ENCODE data around the gene ASCL1.

The ASCL1 gene

GRCh38 chr12:102980350-102980749 lies 22.9 kb downstream of the ASCL1 start:
- no peak for FAIRE-seq

DNA sequence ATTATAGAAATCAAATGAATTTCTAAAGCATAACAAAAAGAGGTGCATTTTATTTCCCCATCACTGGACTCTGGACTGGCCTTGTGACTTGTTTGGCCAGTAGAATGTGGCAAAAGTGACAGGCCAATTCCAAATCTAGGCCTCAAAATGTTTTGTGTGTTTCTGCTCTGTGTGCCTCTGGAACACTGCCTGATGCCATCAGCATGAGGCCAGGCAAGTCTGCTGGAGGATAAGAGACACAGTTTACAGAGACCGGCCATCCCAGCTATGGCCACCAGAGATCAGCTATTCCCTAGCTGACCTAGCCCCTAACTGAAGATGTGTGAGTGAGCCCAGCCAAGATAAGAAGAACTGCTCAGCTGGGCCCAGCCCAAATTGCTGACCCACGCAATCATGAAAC lies 32.9 kb downstream of the ASCL1 start:
- FAIRE-seq = no peak

- no peak for FAIRE-seq
These were observed 34.8 kb downstream of the ASCL1 start for GRCh38 chr12:102992297-102992696.

DNA sequence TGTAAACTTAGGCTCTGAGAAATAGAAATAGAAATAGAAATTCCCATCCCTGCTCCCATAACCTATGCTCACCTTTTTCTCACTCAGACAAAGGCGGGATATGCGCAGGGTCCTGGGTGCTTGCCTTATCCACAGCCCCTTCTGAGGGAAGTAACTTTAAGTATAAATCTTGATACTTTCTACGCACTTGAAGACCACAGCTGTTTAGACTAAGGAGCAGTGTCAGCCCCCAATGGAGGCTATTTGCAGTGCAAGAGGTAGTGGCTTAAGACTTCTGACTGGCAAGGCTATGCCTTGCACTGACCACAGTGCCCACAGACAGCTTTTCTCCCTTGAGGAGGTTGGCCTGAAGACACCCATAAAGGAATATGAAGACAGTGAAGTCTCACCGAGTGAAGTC lies 35.2 kb downstream of the ASCL1 start:
- no peak for FAIRE-seq

GRCh38 chr12:102993537-102993936 lies 36.1 kb downstream of the ASCL1 start:
- no peak for FAIRE-seq

DNA sequence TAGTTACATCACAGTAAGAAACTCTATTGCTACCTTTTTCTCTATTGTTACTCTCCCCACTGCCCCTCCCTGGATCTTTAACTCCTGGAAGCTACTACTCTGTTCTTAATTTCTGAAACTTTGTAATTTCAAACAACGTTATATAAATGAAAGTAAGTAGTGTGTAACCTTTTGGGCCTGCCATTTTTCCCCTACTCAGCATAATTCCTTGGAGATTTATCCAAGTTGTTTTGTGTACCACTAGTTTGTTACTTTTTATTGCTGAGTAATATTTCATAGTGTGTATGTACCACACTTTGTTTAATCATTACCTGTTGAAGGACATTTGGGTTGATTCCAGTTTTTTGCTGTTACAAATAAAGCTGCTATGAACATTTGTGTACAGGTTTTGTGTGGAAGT lies 37.9 kb downstream of the ASCL1 start:
- no peak for FAIRE-seq
